ENCODE results near the gene FTCDNL1.

- TF ChIP-seq CTCF (optimal IDR thresholded peaks at IDR 0.05 in 1 of 3, IDR thresholded peaks at IDR 0.05 in 1 of 3, conservative IDR thresholded peaks at IDR 0.05 in 1 of 3; ENCODE audit: extremely low read depth in 1 of 3, insufficient read depth in 2 of 3, low read length in 3 of 3) (no peak), EZH2 (IDR thresholded peaks at IDR 0.05; ENCODE audit: low read length) (no peak)
Observed at GRCh38 chr2:199811346-199811745, 39.6 kb downstream of the FTCDNL1 start.
